Measurements from ENCODE around the gene PTGIS.

- TF ChIP-seq CTCF (IDR thresholded peaks at IDR 0.05; ENCODE audit: insufficient read depth, low read length) (no peak), POLR2AphosphoS5 (IDR thresholded peaks at IDR 0.05; ENCODE audit: low read depth) (no peak), SPI1 (IDR thresholded peaks at IDR 0.05; ENCODE audit: borderline replicate concordance, low read depth) (no peak)
Measured at GRCh38 chr20:49584418-49585382, 16.8 kb upstream of the PTGIS start.
